Daoy (cell line): ENCODE data around the gene MUC4. TPM values are rescaled to one million over a fixed set of nuclear protein-coding genes. Genes with fewer than 3 reads are reported as not detected.
A peak's percentile ranks its signal among the peaks of the same experiment; 100 is the strongest.
"Not testable (repeated sequence)": the region's sequence is repeated elsewhere in the genome, so short reads cannot be mapped to it uniquely, and the experiment has no call there.

Experiments used
- DNase-seq: peaks from one replicate; pipeline ENCODE4 v3.0.0-alpha.2; 2015; ENCODE audit warnings: low read depth
- total RNA-seq: library from RNA; depleted of rRNA; stranded (reverse); fragments of >200 nt; shearing (Covaris generic); gene quantifications from 2 replicates; pipeline ENCODE4 v1.2.3, GENCODE V29; 2014

Gene MUC4
- total RNA-seq, 1 experiment from 2014 or later, result not detected

DNA sequence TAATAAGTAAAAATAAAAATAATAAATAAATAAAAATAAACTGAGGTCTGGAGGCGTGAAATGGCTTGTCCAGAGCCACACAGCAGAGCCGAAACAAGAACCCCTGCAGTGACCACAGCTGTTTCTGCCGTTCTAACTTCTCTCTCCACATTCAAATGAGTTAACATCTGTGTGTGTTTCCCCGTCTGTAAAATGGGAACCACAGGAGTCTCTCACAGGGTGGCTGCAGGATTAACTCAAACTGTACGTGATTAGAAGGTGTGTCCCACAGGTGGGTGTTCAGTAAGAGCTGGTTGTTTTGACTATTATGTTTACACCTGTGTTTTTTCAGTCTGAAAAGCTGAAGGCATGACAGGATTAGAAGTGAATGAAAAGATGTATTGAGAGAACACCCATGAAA lies 27.0 kb upstream of the MUC4 start:
- DNase-seq, result no peak

- no peak for DNase-seq
Observed at GRCh38 chr3:195836476-195837135, 24.9 kb upstream of the MUC4 start.

- DNase-seq, result no peak
Observed at GRCh38 chr3:195835791-195836190, 24.1 kb upstream of the MUC4 start.

- DNase-seq, result no peak
Observed at GRCh38 chr3:195834675-195835583, 23.2 kb upstream of the MUC4 start.

DNA sequence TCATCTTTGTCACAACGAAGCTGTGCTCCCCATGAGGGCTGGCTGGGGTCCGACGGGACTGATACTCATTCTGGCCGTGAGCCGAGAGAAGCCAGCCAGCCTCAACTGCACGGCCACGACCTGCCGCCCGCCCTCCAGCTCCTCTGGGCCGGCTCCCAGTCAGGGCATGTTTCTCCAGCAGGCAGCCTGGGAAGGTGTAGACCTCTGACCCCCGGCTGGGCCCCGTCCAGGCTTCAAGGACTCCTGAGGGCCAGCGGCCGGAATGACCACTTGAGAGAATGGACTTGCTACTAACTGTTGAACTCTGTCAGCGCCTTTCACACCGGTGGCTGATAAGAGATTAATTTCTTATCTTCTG lies 18.1 kb upstream of the MUC4 start:
- no peak for DNase-seq

GRCh38 chr3:195828762-195829161 lies 17.0 kb upstream of the MUC4 start:
- no peak for DNase-seq

DNA sequence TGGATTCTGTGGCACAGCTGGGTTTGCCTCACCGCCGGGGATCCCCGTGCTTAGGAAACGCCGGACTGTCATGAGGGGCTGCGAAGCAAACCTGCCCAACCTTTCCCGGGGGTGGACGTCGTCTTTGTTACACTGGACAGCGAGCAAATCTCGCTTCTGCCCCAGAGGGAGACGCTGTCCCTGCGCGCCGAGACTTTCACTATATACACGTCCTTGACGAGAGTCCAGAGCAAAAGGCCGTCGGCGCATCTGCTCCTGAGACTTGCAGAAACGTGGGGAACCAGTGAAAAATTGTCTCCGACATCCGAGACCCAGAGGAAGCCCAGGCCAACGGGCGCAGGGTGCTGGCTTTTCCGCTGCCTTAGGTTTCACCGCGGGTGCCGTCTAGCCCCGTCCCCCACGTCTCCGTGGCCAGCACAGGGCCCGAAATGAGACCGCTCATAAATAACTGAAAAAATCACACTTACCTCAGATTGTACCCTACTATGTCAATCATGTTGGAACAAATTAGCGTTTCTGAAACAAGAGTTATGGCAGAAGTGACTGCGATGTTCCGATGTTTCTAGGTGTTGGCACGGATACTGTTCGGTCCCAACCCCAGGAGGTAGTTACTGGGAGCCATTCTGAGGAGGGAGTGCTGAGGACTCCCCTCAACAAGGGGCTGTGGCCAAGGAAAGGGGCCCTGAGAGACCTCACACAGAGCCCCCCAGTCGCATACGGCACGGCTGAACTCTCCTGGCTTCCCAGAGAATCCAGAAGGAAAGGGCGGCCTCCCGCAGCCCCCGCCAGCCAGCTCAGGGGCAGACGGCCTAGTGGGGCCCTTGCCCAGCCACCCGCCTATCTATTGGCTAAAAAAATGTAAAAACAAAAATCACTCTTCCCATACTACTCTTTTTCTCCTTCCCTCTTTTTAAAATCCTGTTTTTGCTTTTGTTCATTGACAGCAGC lies 14.4 kb upstream of the MUC4 start:
- no peak for DNase-seq

- no peak for DNase-seq
Observed at GRCh38 chr3:195825191-195825588, 13.5 kb upstream of the MUC4 start.

- DNase-seq, result not testable (repeated sequence)
Observed at GRCh38 chr3:195824425-195825190, 12.9 kb upstream of the MUC4 start.

GRCh38 chr3:195823999-195824398 lies 12.3 kb upstream of the MUC4 start:
- peak; percentile 55 for DNase-seq

DNA sequence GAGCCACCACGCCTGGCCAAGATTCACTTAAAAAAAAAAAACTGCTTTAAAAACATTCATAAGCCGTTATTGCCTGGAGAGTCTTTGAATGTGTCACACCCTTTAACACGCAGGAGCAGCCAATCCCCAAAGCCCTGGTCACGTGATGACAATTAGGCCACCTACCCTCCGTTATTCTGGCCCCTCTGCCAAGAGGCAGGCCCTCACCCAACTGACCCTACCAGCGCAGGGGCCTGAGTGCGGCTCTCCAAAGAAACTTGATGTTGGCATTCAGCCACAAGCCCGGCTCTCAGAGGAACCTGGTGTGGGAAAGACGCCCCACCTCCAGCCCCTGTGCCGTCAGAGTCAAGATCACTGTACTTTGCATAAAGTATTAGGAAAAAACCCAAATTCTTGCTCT lies 11.6 kb upstream of the MUC4 start:
- DNase-seq, result peak; percentile 38

DNA sequence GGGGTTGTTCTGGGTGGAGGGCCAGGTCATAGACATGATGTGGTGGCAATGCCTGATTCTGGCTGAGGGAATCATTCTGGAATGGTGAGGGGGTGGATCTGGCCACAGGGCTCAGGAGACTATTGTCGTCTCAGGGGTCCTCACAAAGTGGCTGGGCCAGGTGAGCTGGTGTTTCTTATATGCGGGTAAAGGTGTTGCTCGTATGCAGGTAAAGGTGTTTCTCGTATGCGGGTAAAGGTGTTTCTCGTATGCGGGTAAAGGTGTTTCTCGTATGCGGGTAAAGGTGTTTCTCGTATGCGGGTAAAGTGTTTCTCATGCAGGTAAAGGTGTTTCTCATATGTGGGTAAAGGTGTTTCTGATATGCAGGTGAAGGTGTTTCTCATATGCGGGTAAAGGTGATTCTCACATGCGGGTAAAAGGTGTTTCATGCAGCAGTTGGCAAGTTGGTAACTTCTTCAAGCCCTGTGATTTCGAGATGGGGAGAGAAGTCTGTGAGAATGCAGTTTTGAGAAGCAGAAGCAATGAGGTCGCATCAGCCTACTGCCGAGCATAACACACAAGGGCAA lies 10.5 kb upstream of the MUC4 start:
- no peak for DNase-seq

DNA sequence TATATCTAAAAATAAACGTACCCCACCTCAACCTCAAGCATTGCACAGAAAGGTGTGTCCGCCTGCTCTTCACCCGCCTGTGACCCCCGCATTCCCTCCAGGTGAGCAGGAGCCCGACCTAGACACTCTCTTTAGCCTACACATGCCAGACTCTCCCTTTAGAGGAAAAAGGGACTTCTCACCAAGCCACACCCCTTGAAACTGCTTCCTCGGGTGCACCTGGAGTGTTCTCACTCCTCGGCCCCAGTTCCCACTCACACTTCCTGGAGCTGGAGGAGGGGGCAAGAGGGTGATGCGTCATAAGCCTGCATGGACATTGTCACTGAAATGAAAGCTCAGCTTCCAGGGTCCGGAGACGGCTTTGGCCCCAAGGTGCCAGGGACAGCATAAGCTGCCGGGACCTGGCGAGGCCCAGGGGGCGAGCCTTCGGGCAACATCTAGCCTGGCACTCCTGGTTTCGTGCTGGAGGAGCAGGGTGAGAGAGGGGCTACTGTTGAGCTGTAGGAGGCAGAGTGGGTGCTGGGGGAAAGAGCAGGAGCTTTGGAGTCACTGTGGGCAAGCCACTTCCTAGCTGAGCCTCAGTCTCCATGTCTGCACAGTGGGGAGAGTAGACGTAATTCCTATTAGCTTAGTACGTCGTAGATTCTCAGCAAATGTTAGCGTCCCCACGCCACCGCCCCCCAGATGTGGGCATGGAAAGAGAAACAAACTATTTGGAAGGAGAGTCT lies 9.8 kb upstream of the MUC4 start:
- no peak for DNase-seq

GRCh38 chr3:195820901-195821300 lies 9.2 kb upstream of the MUC4 start:
- no peak for DNase-seq

- DNase-seq, result no peak
Observed at GRCh38 chr3:195820186-195820585, 8.5 kb upstream of the MUC4 start.

- no peak for DNase-seq
Observed at GRCh38 chr3:195818301-195818700, 6.6 kb upstream of the MUC4 start.

DNA sequence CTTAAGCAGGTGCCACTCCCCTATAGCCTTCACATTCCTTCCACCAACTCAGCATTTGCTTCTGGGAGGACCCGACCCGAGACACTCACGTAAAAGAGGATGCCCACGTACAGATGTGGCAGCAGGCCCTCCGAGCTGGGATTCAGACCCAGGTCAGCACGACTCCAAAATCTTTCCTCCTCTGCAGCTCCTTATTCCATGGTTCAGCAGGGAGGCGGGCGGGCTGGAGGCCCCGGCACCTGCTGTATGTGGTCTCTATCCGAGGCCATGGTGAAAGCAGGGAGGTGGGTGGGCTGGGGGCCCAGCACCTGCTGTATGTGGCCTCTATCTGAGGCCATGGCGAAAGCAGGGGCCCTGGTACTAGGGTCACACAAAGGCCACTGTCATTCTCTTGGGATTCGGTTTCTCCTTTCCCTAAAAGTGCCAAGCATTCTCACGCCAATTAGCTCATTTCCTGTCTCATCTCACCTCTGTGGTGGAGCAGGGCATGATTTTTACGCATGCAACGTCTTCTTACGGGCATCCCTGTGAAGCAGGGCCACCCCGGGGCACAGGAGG lies 5.9 kb upstream of the MUC4 start:
- DNase-seq, result peak; percentile 40

- not testable (repeated sequence) for DNase-seq
Observed at GRCh38 chr3:195816276-195816913, 4.7 kb upstream of the MUC4 start.

- DNase-seq, result peak; percentile 78
Observed at GRCh38 chr3:195815169-195815771, 3.5 kb upstream of the MUC4 start.
